Type B pancreatic cell (in vitro differentiated cells): ENCODE data around the gene RING1. TPM values are rescaled to one million over a fixed set of nuclear protein-coding genes. Genes with fewer than 3 reads are reported as not detected.

Experiments used
- DNase-seq: peaks from one replicate; pipeline ENCODE4 v3.0.0; 2021; ENCODE audit warnings: mixed read lengths; ENCODE audit not compliant: unreplicated experiment; ENCODE audit errors: extremely low spot score
- H3K27ac Mint-ChIP-seq: 2 replicates; pipeline ENCODE4 v1.8.0; 2021; ENCODE audit warnings: mild to moderate bottlenecking, mixed read lengths
- H3K27me3 Mint-ChIP-seq: 2 replicates; pipeline ENCODE4 v1.8.0; 2021; ENCODE audit warnings: mixed read lengths
- H3K36me3 Mint-ChIP-seq: 2 replicates; pipeline ENCODE4 v1.8.0; 2021; ENCODE audit warnings: mixed read lengths
- H3K4me1 Mint-ChIP-seq: one replicate; pipeline ENCODE4 v1.8.0; 2021; ENCODE audit warnings: mixed read lengths; ENCODE audit not compliant: unreplicated experiment
- H3K4me3 Mint-ChIP-seq: 2 replicates; pipeline ENCODE4 v1.8.0; 2021; ENCODE audit warnings: mild to moderate bottlenecking, mixed read lengths
- H3K9me3 Mint-ChIP-seq: 2 replicates; pipeline ENCODE4 v1.8.0; 2021; ENCODE audit warnings: mixed read lengths
- total RNA-seq: library from RNA; stranded (reverse); gene quantifications from 2 replicates; pipeline ENCODE4 v1.2.1, GENCODE V29; 2021; ENCODE audit warnings: low replicate concordance
- TF ChIP-seq, protein P1 (sequence below): fragments of 200-600 bp; sonication (generic); conservative IDR thresholded peaks from 2 replicates; pipeline ENCODE4 v1.5.0; 2021; ENCODE audit warnings: antibody characterized with exemption, mild to moderate bottlenecking

RING1 gene
- total RNA-seq, 1 donor from 2014 or later: 60.4 TPM

DNA sequence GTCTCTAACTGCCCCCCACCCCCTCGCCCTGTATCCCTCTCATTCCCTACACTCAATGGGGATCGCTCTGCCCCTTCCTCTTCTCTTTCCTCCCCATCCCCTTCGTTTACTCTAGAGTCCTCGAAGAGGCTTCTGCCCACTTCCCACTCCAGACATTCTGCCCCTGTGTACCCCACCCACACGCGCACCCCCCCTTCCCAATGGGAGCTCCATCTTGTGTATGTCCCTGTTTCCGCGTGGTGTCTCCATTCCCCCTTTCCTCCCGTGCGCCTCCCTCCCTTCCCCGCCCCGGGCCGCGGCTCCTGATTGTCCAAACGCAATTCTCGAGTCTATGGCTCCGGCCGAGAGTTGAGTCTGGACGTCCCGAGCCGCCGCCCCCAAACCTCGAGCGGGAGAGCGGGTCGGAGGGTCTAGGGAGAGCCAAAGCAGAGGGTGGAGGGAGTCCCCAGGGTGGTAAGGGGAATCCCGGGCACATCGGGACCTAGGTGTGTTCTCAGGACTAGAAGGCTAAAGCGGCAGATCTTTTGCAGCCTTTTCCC lies 679 bp upstream of the RING1 start:
- Mint-ChIP-seq H3K4me3 (peak overlapping the region; percentile 100), H3K9me3 (no peaks in the 10 kb centered on the region), H3K4me1 (peaks cover 54% of the 10 kb centered on the region), H3K27me3 (peaks cover 2% of the 10 kb centered on the region), H3K36me3 (peaks cover 20% of the 10 kb centered on the region), H3K27ac (peak overlapping the region; percentile 96)
- no peak for DNase-seq
- TF ChIP-seq, protein P1, sequence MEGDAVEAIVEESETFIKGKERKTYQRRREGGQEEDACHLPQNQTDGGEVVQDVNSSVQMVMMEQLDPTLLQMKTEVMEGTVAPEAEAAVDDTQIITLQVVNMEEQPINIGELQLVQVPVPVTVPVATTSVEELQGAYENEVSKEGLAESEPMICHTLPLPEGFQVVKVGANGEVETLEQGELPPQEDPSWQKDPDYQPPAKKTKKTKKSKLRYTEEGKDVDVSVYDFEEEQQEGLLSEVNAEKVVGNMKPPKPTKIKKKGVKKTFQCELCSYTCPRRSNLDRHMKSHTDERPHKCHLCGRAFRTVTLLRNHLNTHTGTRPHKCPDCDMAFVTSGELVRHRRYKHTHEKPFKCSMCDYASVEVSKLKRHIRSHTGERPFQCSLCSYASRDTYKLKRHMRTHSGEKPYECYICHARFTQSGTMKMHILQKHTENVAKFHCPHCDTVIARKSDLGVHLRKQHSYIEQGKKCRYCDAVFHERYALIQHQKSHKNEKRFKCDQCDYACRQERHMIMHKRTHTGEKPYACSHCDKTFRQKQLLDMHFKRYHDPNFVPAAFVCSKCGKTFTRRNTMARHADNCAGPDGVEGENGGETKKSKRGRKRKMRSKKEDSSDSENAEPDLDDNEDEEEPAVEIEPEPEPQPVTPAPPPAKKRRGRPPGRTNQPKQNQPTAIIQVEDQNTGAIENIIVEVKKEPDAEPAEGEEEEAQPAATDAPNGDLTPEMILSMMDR: no peak

DNA sequence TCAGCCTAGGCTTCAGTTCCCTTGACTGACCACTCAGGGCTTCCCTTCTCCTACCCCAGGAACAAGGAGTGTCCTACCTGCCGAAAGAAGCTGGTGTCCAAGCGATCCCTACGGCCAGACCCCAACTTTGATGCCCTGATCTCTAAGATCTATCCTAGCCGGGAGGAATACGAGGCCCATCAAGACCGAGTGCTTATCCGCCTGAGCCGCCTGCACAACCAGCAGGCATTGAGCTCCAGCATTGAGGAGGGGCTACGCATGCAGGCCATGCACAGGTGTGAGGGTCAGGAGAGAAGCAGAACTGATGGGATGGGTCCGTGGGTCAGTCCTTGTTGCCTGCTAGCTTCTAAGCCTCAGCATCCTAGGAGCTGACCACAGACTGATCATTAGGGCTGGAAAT lies 1.6 kb downstream of the RING1 start:
- peak overlapping the region; percentile 100 for H3K4me3 Mint-ChIP-seq
- peak overlapping the region; percentile 84 for H3K27ac Mint-ChIP-seq
- DNase-seq: no peak
- H3K4me1 Mint-ChIP-seq: peaks cover 41% of the 10 kb centered on the region
- peaks cover 8% of the 10 kb centered on the region for H3K36me3 Mint-ChIP-seq
- H3K27me3 Mint-ChIP-seq: peaks cover 20% of the 10 kb centered on the region
- H3K9me3 Mint-ChIP-seq: no peaks in the 10 kb centered on the region
- TF ChIP-seq, protein P1: no peak

DNA sequence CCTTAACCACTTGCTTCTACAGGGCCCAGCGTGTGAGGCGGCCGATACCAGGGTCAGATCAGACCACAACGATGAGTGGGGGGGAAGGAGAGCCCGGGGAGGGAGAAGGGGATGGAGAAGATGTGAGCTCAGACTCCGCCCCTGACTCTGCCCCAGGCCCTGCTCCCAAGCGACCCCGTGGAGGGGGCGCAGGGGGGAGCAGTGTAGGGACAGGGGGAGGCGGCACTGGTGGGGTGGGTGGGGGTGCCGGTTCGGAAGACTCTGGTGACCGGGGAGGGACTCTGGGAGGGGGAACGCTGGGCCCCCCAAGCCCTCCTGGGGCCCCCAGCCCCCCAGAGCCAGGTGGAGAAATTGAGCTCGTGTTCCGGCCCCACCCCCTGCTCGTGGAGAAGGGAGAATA lies 2.8 kb downstream of the RING1 start:
- peaks cover 8% of the 10 kb centered on the region for H3K36me3 Mint-ChIP-seq
- H3K4me1 Mint-ChIP-seq: peaks cover 32% of the 10 kb centered on the region
- TF ChIP-seq, protein P1: no peak
- no peaks in the 10 kb centered on the region for H3K9me3 Mint-ChIP-seq
- H3K4me3 Mint-ChIP-seq: no peak overlapping the region
- peaks cover 24% of the 10 kb centered on the region for H3K27me3 Mint-ChIP-seq
- DNase-seq: no peak
- H3K27ac Mint-ChIP-seq: no peak overlapping the region

DNA sequence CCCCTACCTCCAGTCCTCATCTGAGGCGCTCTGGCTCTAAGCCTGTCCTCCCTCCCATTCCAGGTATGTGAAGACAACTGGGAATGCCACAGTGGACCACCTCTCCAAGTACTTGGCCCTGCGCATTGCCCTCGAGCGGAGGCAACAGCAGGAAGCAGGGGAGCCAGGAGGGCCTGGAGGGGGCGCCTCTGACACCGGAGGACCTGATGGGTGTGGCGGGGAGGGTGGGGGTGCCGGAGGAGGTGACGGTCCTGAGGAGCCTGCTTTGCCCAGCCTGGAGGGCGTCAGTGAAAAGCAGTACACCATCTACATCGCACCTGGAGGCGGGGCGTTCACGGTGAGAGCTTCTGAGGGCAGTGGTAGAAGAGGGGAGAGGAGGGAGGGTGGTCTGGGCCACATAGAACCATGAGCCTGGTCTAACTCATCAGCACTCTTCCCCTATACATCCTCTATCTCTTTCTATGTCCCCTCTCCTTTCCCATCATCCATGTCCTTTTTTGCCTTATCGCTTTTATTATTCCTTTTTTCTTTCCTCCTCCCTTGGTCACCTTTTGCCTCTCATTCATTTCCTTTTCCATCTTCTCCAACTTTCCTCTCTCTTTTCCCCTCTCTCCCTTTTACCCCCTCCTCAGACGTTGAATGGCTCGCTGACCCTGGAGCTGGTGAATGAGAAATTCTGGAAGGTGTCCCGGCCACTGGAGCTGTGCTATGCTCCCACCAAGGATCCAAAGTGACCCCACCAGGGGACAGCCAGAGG lies 3.5 kb downstream of the RING1 start:
- TF ChIP-seq, protein P1: no peak
- H3K27ac Mint-ChIP-seq: no peak overlapping the region
- peaks cover 27% of the 10 kb centered on the region for H3K4me1 Mint-ChIP-seq
- H3K36me3 Mint-ChIP-seq: peaks cover 8% of the 10 kb centered on the region
- peaks cover 24% of the 10 kb centered on the region for H3K27me3 Mint-ChIP-seq
- no peaks in the 10 kb centered on the region for H3K9me3 Mint-ChIP-seq
- DNase-seq: no peak
- peak overlapping the region; percentile 47 for H3K4me3 Mint-ChIP-seq

DNA sequence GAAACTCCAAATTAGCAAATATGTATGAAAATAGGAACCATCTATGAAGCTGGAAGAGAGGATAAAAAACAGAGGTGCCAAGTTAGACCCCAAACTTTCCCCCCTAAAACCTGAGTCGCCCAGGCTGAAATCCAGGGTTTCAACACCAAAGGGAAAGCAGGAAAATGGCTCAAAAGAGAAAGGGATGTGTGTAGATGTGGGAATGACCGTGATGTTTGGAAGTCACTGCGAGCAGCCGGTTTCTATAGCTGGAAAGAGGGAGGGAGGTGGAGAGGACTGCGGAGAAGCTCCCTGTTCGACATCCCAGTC lies 4.5 kb downstream of the RING1 start:
- Mint-ChIP-seq H3K4me3 (peak overlapping the region; percentile 92), H3K4me1 (peaks cover 27% of the 10 kb centered on the region), H3K9me3 (no peaks in the 10 kb centered on the region), H3K36me3 (peaks cover 8% of the 10 kb centered on the region), H3K27ac (peak overlapping the region; percentile 70), H3K27me3 (peaks cover 29% of the 10 kb centered on the region)
- TF ChIP-seq, protein P1: no peak
- no peak for DNase-seq
